ENCODE results near the gene CUX1.

GRCh38 chr7:101929256-101929655 lies 111.8 kb downstream of the CUX1 start:
- no peak for TF ChIP-seq CTCF (IDR thresholded peaks at IDR 0.05)
- no peak for TF ChIP-seq EP300 (IDR thresholded peaks at IDR 0.05)

Measured in ovary (tissue), 3 donors.